B cell (primary cell): ENCODE data around the gene PLA2G4C. TPM values are rescaled to one million over a fixed set of nuclear protein-coding genes. Genes with fewer than 3 reads are reported as not detected.

Experiments
- ATAC-seq: fragments of 200-7000 bp; cut with Tn5 transposase; one replicate; pipeline ENCODE4 v1.10.0; 2021; ENCODE audit warnings: low read depth, mild to moderate bottlenecking, moderate number of reproducible peaks, moderate library complexity
- CTCF ChIA-PET: fragments of 350-600 bp; sonication (Branson Sonifier 250); formaldehyde crosslinking; loops from one replicate; lab custom pipeline; 2021; ENCODE audit warnings: antibody characterized with exemption, inconsistent platforms; lab: Charles Lee
- POLR2A ChIA-PET: fragments of 350-600 bp; sonication (Branson Sonifier 250); formaldehyde crosslinking; loops from one replicate; lab custom pipeline; 2021; ENCODE audit warnings: antibody characterized with exemption; lab: Charles Lee
- DNase-seq: peaks from one replicate; pipeline ENCODE4 v3.0.0; 2013
- H2AFZ ChIP-seq: 2 replicates; pipeline ENCODE4 v1.6.1; 2012; ENCODE audit warnings: mild to moderate bottlenecking, low read depth, low read length; ENCODE audit not compliant: insufficient read depth, poor library complexity, severe bottlenecking
- H3K27ac ChIP-seq, 2 donors: 1 replicate in 1 of 2; 2 replicates in 1 of 2; pipeline ENCODE4 v1.5.1; 2012 to 2013; ENCODE audit warnings: low read length in 2 of 2, mild to moderate bottlenecking in 2 of 2, moderate library complexity in 1 of 2
- H3K27me3 ChIP-seq, 4 experiments: fragments of 200-600 bp in 1 of 4; sonication (generic) in 1 of 4; replicated peaks in 1 of 4; 1 replicate in 2 of 4; 2 replicates in 2 of 4; pipeline versions ENCODE4 v1.6.1 to v1.7.0; 2013 to 2016; ENCODE audit warnings: low read length in 3 of 4, mild to moderate bottlenecking in 2 of 4, mixed read lengths in 1 of 4, moderate library complexity in 1 of 4; ENCODE audit not compliant: insufficient read depth in 4 of 4, control insufficient read depth in 3 of 4; ENCODE audit errors: control extremely low read depth in 1 of 4
- H3K36me3 ChIP-seq, 2 experiments: replicated peaks in 1 of 2; 1 replicate in 1 of 2; 2 replicates in 1 of 2; pipeline versions ENCODE4 v1.6.1 to v1.7.1; 2013; ENCODE audit warnings: low read length in 1 of 2; ENCODE audit not compliant: insufficient read depth in 2 of 2, control insufficient read depth in 1 of 2; ENCODE audit errors: control extremely low read depth in 1 of 2, extremely low read depth in 1 of 2
- H3K4me1 ChIP-seq, 2 donors: fragments of 200-600 bp in 1 of 2; sonication (generic) in 1 of 2; 1 replicate in 1 of 2; 2 replicates in 1 of 2; pipeline versions ENCODE4 v1.5.1 to v1.6.1; 2013 to 2017; ENCODE audit warnings: low read length in 2 of 2; ENCODE audit not compliant: control insufficient read depth in 2 of 2, insufficient read depth in 2 of 2
- H3K4me2 ChIP-seq: replicated peaks from 2 replicates; pipeline ENCODE3; 2012; ENCODE audit warnings: mild to moderate bottlenecking, low read depth, low read length; ENCODE audit not compliant: poor library complexity, severe bottlenecking
- H3K4me3 ChIP-seq, 5 experiments: fragments of 200-600 bp in 1 of 5; sonication (generic) in 1 of 5; 1 replicate in 3 of 5; 2 replicates in 2 of 5; pipeline versions ENCODE4 v1.5.1 to v1.7.0; 2011 to 2016; ENCODE audit warnings: low read length in 4 of 5, mild to moderate bottlenecking in 4 of 5, low read depth in 2 of 5, control low read depth in 1 of 5, moderate library complexity in 1 of 5; ENCODE audit not compliant: insufficient read depth in 1 of 5; ENCODE audit errors: control extremely low read depth in 1 of 5, extremely low read depth in 1 of 5
- H3K79me2 ChIP-seq: fragments of 200-600 bp; sonication (generic); one replicate; pipeline ENCODE4 v1.6.0; 2016; ENCODE audit warnings: low read length; ENCODE audit not compliant: control insufficient read depth, insufficient read depth
- H3K9ac ChIP-seq: fragments of 200-600 bp; sonication (generic); 2 replicates; pipeline ENCODE4 v1.6.1; 2017; ENCODE audit warnings: mild to moderate bottlenecking, low read length, moderate library complexity
- H3K9me3 ChIP-seq, 3 donors: one replicate each; pipeline versions ENCODE4 v1.6.1 to v1.7.1; 2013; ENCODE audit warnings: low read length in 2 of 3; ENCODE audit not compliant: control insufficient read depth in 2 of 3, insufficient read depth in 1 of 3; ENCODE audit errors: control extremely low read depth in 1 of 3
- H4K20me1 ChIP-seq: 2 replicates; pipeline ENCODE4 v1.6.0; 2012; ENCODE audit warnings: mild to moderate bottlenecking, low read length; ENCODE audit not compliant: insufficient read depth, control insufficient read depth, poor library complexity, severe bottlenecking
- H3K27ac Mint-ChIP-seq: one replicate; pipeline ENCODE4 v1.8.0; 2021; ENCODE audit warnings: mixed read lengths
- H3K27me3 Mint-ChIP-seq: one replicate; pipeline ENCODE4 v1.8.0; 2021; ENCODE audit warnings: mixed read lengths
- H3K4me1 Mint-ChIP-seq: one replicate; pipeline ENCODE4 v1.8.0; 2021; ENCODE audit warnings: mixed read lengths
- H3K4me3 Mint-ChIP-seq: one replicate; pipeline ENCODE4 v1.8.0; 2021; ENCODE audit warnings: mixed read lengths
- H3K9me3 Mint-ChIP-seq: one replicate; pipeline ENCODE4 v1.8.0; 2022; ENCODE audit warnings: mixed read lengths; ENCODE audit not compliant: insufficient read depth
- EZH2 ChIP-seq: IDR thresholded peaks from 2 replicates; pipeline ENCODE4 v1.6.1; 2012; ENCODE audit warnings: borderline replicate concordance, low read depth, mild to moderate bottlenecking, moderate library complexity, low read length; ENCODE audit not compliant: insufficient read depth, poor library complexity, severe bottlenecking
- WGBS: methylation state at CpG from one replicate; pipeline ENCODE4 v1.1.5; 2013; ENCODE audit warnings: missing lambda C conversion rate; ENCODE audit not compliant: insufficient coverage; 5-methylcytosine and 5-hydroxymethylcytosine counted together
- intact Hi-C: fragments of 100-400 bp; cut with micrococcal nuclease; formaldehyde crosslinking; loops from one replicate; pipeline ENCODE4 v1.10.0; 2022
- polyA plus RNA-seq: library from polyadenylated mRNA; depleted of rRNA; stranded (reverse); fragments of >200 nt; gene quantifications from 2 replicates; pipeline ENCODE4 v1.2.3, GENCODE V29; 2012
- total RNA-seq, 2 donors: library from RNA; stranded (reverse); fragments of 120-200 nt in 1 of 2; gene quantifications; 1 replicate in 1 of 2; 2 replicates in 1 of 2; pipeline versions ENCODE4 v1.2.3 to v1.2.4, GENCODE V29; 2013 to 2022
- TF ChIP-seq, protein P1 (sequence below): fragments of 200-600 bp; IDR thresholded peaks from one replicate; pipeline ENCODE4 v1.8.0; 2022; ENCODE audit warnings: antibody characterized with exemption, mild to moderate bottlenecking

Gene PLA2G4C
- total and polyA plus RNA-seq, 2 donors (not counting 1 experiment from before 2014, with no cell fraction given) = 11.1 to 12.3 TPM

DNA sequence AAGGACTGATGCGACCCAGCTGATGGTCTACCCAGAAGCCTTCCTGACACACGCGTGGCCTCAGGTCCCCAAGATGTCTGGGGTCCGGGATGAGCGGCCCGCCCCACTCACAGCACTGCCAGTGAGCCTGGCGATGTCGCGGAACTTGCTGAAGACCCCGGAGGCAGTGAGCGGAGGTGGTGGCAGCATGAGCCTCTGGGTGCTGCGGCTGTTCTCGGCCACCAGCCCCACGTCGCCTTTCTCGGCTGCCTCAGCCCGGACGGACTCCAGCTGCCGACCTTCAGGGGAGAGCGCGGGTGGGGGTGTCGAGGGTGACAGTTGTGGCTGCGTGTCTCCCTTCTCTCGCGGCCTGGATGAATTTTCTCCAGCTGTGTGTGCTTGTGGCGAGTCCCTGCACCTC lies 26.8 kb upstream of the PLA2G4C start:
- 99% methylated on average over 26 of the region's 26 CpGs for WGBS

GRCh38 chr19:48136547-48136946 lies 25.9 kb upstream of the PLA2G4C start:
- no peaks in the 10 kb centered on the region for H4K20me1 ChIP-seq
- no peaks in the 10 kb centered on the region for H3K4me1 ChIP-seq
- H3K27ac ChIP-seq = no peak overlapping the region
- Mint-ChIP-seq H3K9me3 (no peaks in the 10 kb centered on the region), H3K27ac (no peak overlapping the region), H3K4me3 (no peak overlapping the region), H3K27me3 (no peaks in the 10 kb centered on the region), H3K4me1 (no peaks in the 10 kb centered on the region)
- H3K9me3 ChIP-seq = no peaks in the 10 kb centered on the region
- no peak for TF ChIP-seq EZH2
- TF ChIP-seq, protein P1, sequence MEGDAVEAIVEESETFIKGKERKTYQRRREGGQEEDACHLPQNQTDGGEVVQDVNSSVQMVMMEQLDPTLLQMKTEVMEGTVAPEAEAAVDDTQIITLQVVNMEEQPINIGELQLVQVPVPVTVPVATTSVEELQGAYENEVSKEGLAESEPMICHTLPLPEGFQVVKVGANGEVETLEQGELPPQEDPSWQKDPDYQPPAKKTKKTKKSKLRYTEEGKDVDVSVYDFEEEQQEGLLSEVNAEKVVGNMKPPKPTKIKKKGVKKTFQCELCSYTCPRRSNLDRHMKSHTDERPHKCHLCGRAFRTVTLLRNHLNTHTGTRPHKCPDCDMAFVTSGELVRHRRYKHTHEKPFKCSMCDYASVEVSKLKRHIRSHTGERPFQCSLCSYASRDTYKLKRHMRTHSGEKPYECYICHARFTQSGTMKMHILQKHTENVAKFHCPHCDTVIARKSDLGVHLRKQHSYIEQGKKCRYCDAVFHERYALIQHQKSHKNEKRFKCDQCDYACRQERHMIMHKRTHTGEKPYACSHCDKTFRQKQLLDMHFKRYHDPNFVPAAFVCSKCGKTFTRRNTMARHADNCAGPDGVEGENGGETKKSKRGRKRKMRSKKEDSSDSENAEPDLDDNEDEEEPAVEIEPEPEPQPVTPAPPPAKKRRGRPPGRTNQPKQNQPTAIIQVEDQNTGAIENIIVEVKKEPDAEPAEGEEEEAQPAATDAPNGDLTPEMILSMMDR = no peak
- ATAC-seq (no peak), DNase-seq (no peak)
- H3K4me2 ChIP-seq = no peak overlapping the region
- no peak overlapping the region for H3K9ac ChIP-seq
- 100% methylated on average over 4 of the region's 4 CpGs for WGBS
- H3K4me3 ChIP-seq = no peak overlapping the region
- no peaks in the 10 kb centered on the region for H3K79me2 ChIP-seq
- ChIA-PET POLR2A (no interaction called here), CTCF (no interaction called here)
- no peaks in the 10 kb centered on the region for H3K27me3 ChIP-seq
- peaks cover 0 to 21% of the 10 kb centered on the region in 2 experiments for H3K36me3 ChIP-seq
- no peak overlapping the region for H2AFZ ChIP-seq
- intact Hi-C loops = no loop called here

More for the DNA sequence above, 26.8 kb upstream of the PLA2G4C start:
- Histone ChIP-seq H3K36me3 (peaks cover 0 to 25% of the 10 kb centered on the region in 2 experiments), H3K27ac (no peak overlapping the region), H4K20me1 (no peaks in the 10 kb centered on the region), H3K4me2 (no peak overlapping the region), H3K9ac (no peak overlapping the region), H3K4me3 (no peak overlapping the region), H2AFZ (no peak overlapping the region), H3K9me3 (no peaks in the 10 kb centered on the region), H3K79me2 (no peaks in the 10 kb centered on the region), H3K4me1 (no peaks in the 10 kb centered on the region), H3K27me3 (no peaks in the 10 kb centered on the region)
- POLR2A ChIA-PET = no interaction called here
- DNase-seq (no peak), ATAC-seq (no peak)
- Mint-ChIP-seq H3K9me3 (no peaks in the 10 kb centered on the region), H3K4me3 (no peak overlapping the region), H3K27me3 (no peaks in the 10 kb centered on the region), H3K27ac (no peak overlapping the region), H3K4me1 (no peaks in the 10 kb centered on the region)
- CTCF ChIA-PET = interaction anchor here (1.2 kb wide), 1 partner anchor 15 kb away, joined by 4 read pairs; no protein-coding TSS in a partner anchor
- intact Hi-C loops = no loop called here
- TF ChIP-seq, protein P1 = no peak
- TF ChIP-seq EZH2 = no peak
